H9 (cell line): ENCODE measurements around the gene HOXC12. TPM values are rescaled to one million over a fixed set of nuclear protein-coding genes. Genes with fewer than 3 reads are reported as not detected.

Source experiments
- DNase-seq: peaks from one replicate; pipeline ENCODE4 v3.0.0-alpha.2; 2017
- H2AFZ ChIP-seq: one replicate; pipeline ENCODE4 v1.6.1; 2013; ENCODE audit warnings: mild to moderate bottlenecking, low read length, control low read depth, moderate library complexity
- H2AK5ac ChIP-seq: 2 replicates; pipeline ENCODE4 v1.6.1; 2013; ENCODE audit warnings: low read length, control low read depth, mixed read lengths; ENCODE audit not compliant: insufficient read length
- H2BK120ac ChIP-seq: one replicate; pipeline ENCODE4 v1.6.1; 2013; ENCODE audit warnings: low read depth, mild to moderate bottlenecking, low read length, control low read depth, inconsistent platforms; ENCODE audit not compliant: poor library complexity, severe bottlenecking
- H2BK12ac ChIP-seq: 2 replicates; pipeline ENCODE4 v1.6.1; 2013; ENCODE audit warnings: low read length, control low read depth, mixed read lengths, low read depth; ENCODE audit not compliant: insufficient read length
- H2BK15ac ChIP-seq: 2 replicates; pipeline ENCODE4 v1.6.1; 2013; ENCODE audit warnings: low read depth, low read length, control low read depth
- H2BK20ac ChIP-seq: one replicate; pipeline ENCODE4 v1.6.1; 2013; ENCODE audit warnings: low read depth, mild to moderate bottlenecking, low read length, control low read depth, inconsistent platforms; ENCODE audit not compliant: poor library complexity, severe bottlenecking
- H2BK5ac ChIP-seq: 2 replicates; pipeline ENCODE4 v1.6.1; 2013; ENCODE audit warnings: low read length, control low read depth, mixed read lengths; ENCODE audit not compliant: insufficient read length
- H3K14ac ChIP-seq: 2 replicates; pipeline ENCODE4 v1.6.1; 2013; ENCODE audit warnings: low read length, control low read depth; ENCODE audit not compliant: insufficient read depth
- H3K18ac ChIP-seq: 2 replicates; pipeline ENCODE4 v1.6.1; 2013; ENCODE audit warnings: low read depth, mild to moderate bottlenecking, mixed read lengths, low read length, control low read depth; ENCODE audit not compliant: insufficient read length
- H3K23ac ChIP-seq: 2 replicates; pipeline ENCODE4 v1.6.1; 2013; ENCODE audit warnings: low read length, control low read depth, mixed read lengths, low read depth; ENCODE audit not compliant: insufficient read length
- H3K23me2 ChIP-seq: 2 replicates; pipeline ENCODE4 v1.6.1; 2013; ENCODE audit warnings: low read depth, mild to moderate bottlenecking, mixed read lengths, low read length, control low read depth; ENCODE audit not compliant: insufficient read length, poor library complexity, severe bottlenecking
- H3K27ac ChIP-seq: 2 replicates; pipeline ENCODE4 v1.5.1; 2013; ENCODE audit warnings: low read length, control low read depth, mixed read lengths, low read depth; ENCODE audit not compliant: insufficient read length
- H3K27me3 ChIP-seq: 2 replicates; pipeline ENCODE4 v1.6.1; 2013; ENCODE audit warnings: low read length, control low read depth, inconsistent platforms; ENCODE audit not compliant: insufficient read depth
- H3K4ac ChIP-seq: 2 replicates; pipeline ENCODE4 v1.6.1; 2013; ENCODE audit warnings: low read depth, mild to moderate bottlenecking, control low read depth, inconsistent platforms, low read length, moderate library complexity
- H3K4me1 ChIP-seq: 2 replicates; pipeline ENCODE4 v1.6.1; 2013; ENCODE audit warnings: low read length, control low read depth, inconsistent platforms; ENCODE audit not compliant: insufficient read depth
- H3K4me2 ChIP-seq: 2 replicates; pipeline ENCODE4 v1.6.1; 2013; ENCODE audit warnings: low read length, control low read depth, mixed read lengths; ENCODE audit not compliant: insufficient read length, insufficient read depth
- H3K56ac ChIP-seq: 2 replicates; pipeline ENCODE4 v1.6.1; 2013; ENCODE audit warnings: low read depth, mild to moderate bottlenecking, mixed read lengths, low read length, control low read depth; ENCODE audit not compliant: insufficient read length
- H3K79me1 ChIP-seq: 2 replicates; pipeline ENCODE4 v1.6.1; 2013; ENCODE audit warnings: low read depth, mild to moderate bottlenecking, moderate library complexity, low read length, control low read depth, inconsistent platforms; ENCODE audit not compliant: insufficient read depth, poor library complexity, severe bottlenecking
- H3K79me2 ChIP-seq: 2 replicates; pipeline ENCODE4 v1.6.1; 2013; ENCODE audit warnings: low read length, control low read depth, inconsistent platforms; ENCODE audit not compliant: insufficient read depth
- H3K9ac ChIP-seq: 2 replicates; pipeline ENCODE4 v1.6.1; 2013; ENCODE audit warnings: low read length, control low read depth, mixed read lengths; ENCODE audit not compliant: insufficient read length; ENCODE audit errors: extremely low read depth
- H3K9me3 ChIP-seq: one replicate; pipeline ENCODE4 v1.6.1; 2013; ENCODE audit warnings: low read depth, low read length, inconsistent platforms; ENCODE audit not compliant: control insufficient read depth
- H3T11ph ChIP-seq: one replicate; pipeline ENCODE4 v1.6.1; 2013; ENCODE audit warnings: mild to moderate bottlenecking, low read length, control low read depth, inconsistent platforms
- H4K20me1 ChIP-seq: one replicate; pipeline ENCODE4 v1.6.1; 2013; ENCODE audit not compliant: control insufficient read depth, insufficient read length, insufficient read depth
- H4K5ac ChIP-seq: 2 replicates; pipeline ENCODE4 v1.6.1; 2013; ENCODE audit warnings: low read depth, mild to moderate bottlenecking, mixed read lengths, low read length, control low read depth; ENCODE audit not compliant: insufficient read length
- H4K8ac ChIP-seq: replicated peaks from 2 replicates; pipeline ENCODE4 v1.6.1; 2013; ENCODE audit warnings: low read length, control low read depth, mixed read lengths, low read depth; ENCODE audit not compliant: insufficient read length
- H4K91ac ChIP-seq: 2 replicates; pipeline ENCODE4 v1.6.1; 2013; ENCODE audit warnings: low read depth, mild to moderate bottlenecking, moderate library complexity, mixed read lengths, low read length, control low read depth; ENCODE audit not compliant: insufficient read length
- H3K27ac Mint-ChIP-seq, 3 experiments: 2 replicates in 2 of 3; 3 replicates in 1 of 3; pipeline ENCODE4 v1.8.0; 2020 to 2021; ENCODE audit warnings: mixed read lengths in 3 of 3, mild to moderate bottlenecking in 1 of 3, moderate library complexity in 1 of 3
- H3K27me3 Mint-ChIP-seq: 2 replicates; pipeline ENCODE4 v1.8.0; 2021; ENCODE audit warnings: low read depth, mild to moderate bottlenecking, moderate library complexity, mixed read lengths
- H3K36me3 Mint-ChIP-seq, 3 experiments: 2 replicates in 2 of 3; 3 replicates in 1 of 3; pipeline ENCODE4 v1.8.0; 2020 to 2021; ENCODE audit warnings: low read depth in 3 of 3, mixed read lengths in 3 of 3; ENCODE audit not compliant: insufficient read depth in 1 of 3
- H3K4me1 Mint-ChIP-seq, 2 experiments: 2 replicates each; pipeline ENCODE4 v1.8.0; 2020; ENCODE audit warnings: mixed read lengths in 2 of 2
- H3K4me3 Mint-ChIP-seq, 2 experiments: 2 replicates in 1 of 2; 3 replicates in 1 of 2; pipeline ENCODE4 v1.8.0; 2020 to 2021; ENCODE audit warnings: mild to moderate bottlenecking in 2 of 2, mixed read lengths in 2 of 2, moderate library complexity in 1 of 2
- H3K9me3 Mint-ChIP-seq, 2 experiments: 2 replicates in 1 of 2; 3 replicates in 1 of 2; pipeline ENCODE4 v1.8.0; 2020; ENCODE audit warnings: mild to moderate bottlenecking in 2 of 2, mixed read lengths in 2 of 2, moderate library complexity in 1 of 2
- WGBS: extraction: QIAGEN DNeasy Blood & Tissue Kit; methylation state at CpG from one replicate; pipeline ENCODE4 v1.1.7; 2013; ENCODE audit warnings: missing lambda C conversion rate, low lambda C conversion rate, mixed read lengths; ENCODE audit not compliant: insufficient read length; ENCODE audit errors: extremely low coverage; 5-methylcytosine and 5-hydroxymethylcytosine counted together
- total RNA-seq: library from RNA; stranded (reverse); gene quantifications from 2 replicates; pipeline ENCODE4 v1.2.1, GENCODE V29; 2021
- TF ChIP-seq, protein P1 (sequence below): fragments of 200-600 bp; sonication (generic); conservative IDR thresholded peaks from 3 replicates; pipeline ENCODE4 v1.8.0; 2021; ENCODE audit warnings: antibody characterized with exemption, mild to moderate bottlenecking

The HOXC12 gene
- total RNA-seq, 1 experiment from 2014 or later: not detected

DNA sequence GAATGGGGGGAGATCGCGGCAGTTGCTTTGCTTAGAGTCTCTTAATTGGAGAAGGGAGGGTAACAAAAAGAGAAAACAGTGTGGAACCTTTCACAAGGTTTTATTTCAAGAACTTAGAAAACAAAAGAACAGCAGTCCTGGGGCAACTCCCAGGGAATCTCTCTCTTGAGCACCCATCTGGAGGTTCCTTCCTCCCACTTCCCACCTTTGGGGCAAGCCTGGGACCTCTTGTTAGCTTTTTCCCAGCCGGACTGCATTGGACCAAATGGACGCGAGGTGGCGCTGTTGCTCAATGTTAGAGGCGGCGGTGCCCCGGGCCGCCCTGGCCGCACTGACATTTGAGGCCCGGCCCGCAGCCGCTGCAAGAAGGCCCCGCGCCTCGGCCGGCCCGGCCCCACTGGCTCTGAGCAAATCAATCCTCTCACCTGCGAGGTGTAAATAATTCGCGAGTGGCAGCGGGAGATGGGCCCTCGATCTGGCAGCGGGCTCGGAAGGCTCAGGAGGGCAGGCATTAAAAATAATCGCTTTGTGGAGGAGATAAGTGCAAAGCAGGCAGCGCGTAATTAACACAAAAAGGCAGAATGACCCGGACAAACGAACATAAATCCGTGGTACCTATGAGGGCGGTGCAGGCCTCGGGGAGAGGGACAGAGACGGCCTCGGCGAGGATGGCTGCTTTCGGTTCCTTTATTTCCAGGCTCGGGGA is 51.3 kb downstream of the HOXC12 start:
- H3K9ac ChIP-seq: no peak overlapping the region
- H3K9me3 ChIP-seq: no peaks in the 10 kb centered on the region
- peak; percentile 92 for DNase-seq
- no peak overlapping the region for H2AFZ ChIP-seq
- no peak overlapping the region for H3K4me2 ChIP-seq
- H3K56ac ChIP-seq: no peak overlapping the region
- TF ChIP-seq, protein P1, sequence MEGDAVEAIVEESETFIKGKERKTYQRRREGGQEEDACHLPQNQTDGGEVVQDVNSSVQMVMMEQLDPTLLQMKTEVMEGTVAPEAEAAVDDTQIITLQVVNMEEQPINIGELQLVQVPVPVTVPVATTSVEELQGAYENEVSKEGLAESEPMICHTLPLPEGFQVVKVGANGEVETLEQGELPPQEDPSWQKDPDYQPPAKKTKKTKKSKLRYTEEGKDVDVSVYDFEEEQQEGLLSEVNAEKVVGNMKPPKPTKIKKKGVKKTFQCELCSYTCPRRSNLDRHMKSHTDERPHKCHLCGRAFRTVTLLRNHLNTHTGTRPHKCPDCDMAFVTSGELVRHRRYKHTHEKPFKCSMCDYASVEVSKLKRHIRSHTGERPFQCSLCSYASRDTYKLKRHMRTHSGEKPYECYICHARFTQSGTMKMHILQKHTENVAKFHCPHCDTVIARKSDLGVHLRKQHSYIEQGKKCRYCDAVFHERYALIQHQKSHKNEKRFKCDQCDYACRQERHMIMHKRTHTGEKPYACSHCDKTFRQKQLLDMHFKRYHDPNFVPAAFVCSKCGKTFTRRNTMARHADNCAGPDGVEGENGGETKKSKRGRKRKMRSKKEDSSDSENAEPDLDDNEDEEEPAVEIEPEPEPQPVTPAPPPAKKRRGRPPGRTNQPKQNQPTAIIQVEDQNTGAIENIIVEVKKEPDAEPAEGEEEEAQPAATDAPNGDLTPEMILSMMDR: peak; percentile 96
- no peak overlapping the region for H2BK20ac ChIP-seq
- H3K23ac ChIP-seq: no peak overlapping the region
- peaks cover 100% of the 10 kb centered on the region for H3K27me3 Mint-ChIP-seq
- no peaks in the 10 kb centered on the region for H3K36me3 Mint-ChIP-seq
- H3K79me2 ChIP-seq: no peaks in the 10 kb centered on the region
- no CpG with 5 or more reads among the region's 39 CpGs for WGBS
- no peak overlapping the region for H3K4ac ChIP-seq
- no peak overlapping the region for H4K8ac ChIP-seq
- no peak overlapping the region for H2BK5ac ChIP-seq
- no peak overlapping the region for H2AK5ac ChIP-seq
- H3K79me1 ChIP-seq: no peaks in the 10 kb centered on the region
- H3K27me3 ChIP-seq: peaks cover 96% of the 10 kb centered on the region
- H3K9me3 Mint-ChIP-seq: peaks cover 4 to 7% of the 10 kb centered on the region in 2 experiments; a peak in 3 of 5 replicates
- no peak overlapping the region for H4K91ac ChIP-seq
- no peaks in the 10 kb centered on the region for H3K4me1 ChIP-seq
- no peak overlapping the region for H2BK12ac ChIP-seq
- H4K20me1 ChIP-seq: no peaks in the 10 kb centered on the region
- H3T11ph ChIP-seq: no peak overlapping the region
- no peak overlapping the region; a peak in 1 of 7 replicates for H3K27ac Mint-ChIP-seq
- H3K23me2 ChIP-seq: no peaks in the 10 kb centered on the region
- no peak overlapping the region for H2BK120ac ChIP-seq
- peak overlapping the region in 1 of 2 experiments; percentile 2; a peak in 1 of 5 replicates for H3K4me3 Mint-ChIP-seq
- H2BK15ac ChIP-seq: no peak overlapping the region
- H3K27ac ChIP-seq: no peak overlapping the region
- H3K18ac ChIP-seq: no peak overlapping the region
- H3K4me1 Mint-ChIP-seq: peaks cover 7 to 26% of the 10 kb centered on the region in 2 experiments
- no peak overlapping the region for H3K14ac ChIP-seq
- no peak overlapping the region for H4K5ac ChIP-seq
